ENCODE data around the gene RRAGD. TPM values are rescaled to one million over a fixed set of nuclear protein-coding genes. Genes with fewer than 3 reads are reported as not detected.

The RRAGD gene
- total RNA-seq, 1 experiment from 2014 or later, result 18.4 TPM

Other genes with a start within 250 kb of the RRAGD start
- gene GABRR1, start 194.9 kb downstream of the RRAGD start, total RNA-seq (2014; rRNA removed; shearing (Covaris generic)), result not detected in 2 replicates
- not detected in 2 replicates for gene GABRR2, start 97.0 kb downstream of the RRAGD start, total RNA-seq (2014; rRNA removed; shearing (Covaris generic))
- 43.8 and 60.2 TPM in 2 replicates for gene UBE2J1, start 59.6 kb downstream of the RRAGD start, total RNA-seq (2014; rRNA removed; shearing (Covaris generic))
- 12.1 and 22.1 TPM in 2 replicates for gene ANKRD6, start 20.9 kb upstream of the RRAGD start, total RNA-seq (2014; rRNA removed; shearing (Covaris generic))
- gene LYRM2, start 226.5 kb upstream of the RRAGD start, total RNA-seq (2014; rRNA removed; shearing (Covaris generic)), result 17.0 and 19.9 TPM in 2 replicates

Measured in G401 (cell line).